Stomach (tissue), 4 donors: ENCODE measurements around the gene PIPOX.

Experiments used
- EP300 ChIP-seq: sonication (generic); formaldehyde crosslinking; IDR thresholded peaks from one replicate; pipeline ENCODE4 v1.6.1; 2017; ENCODE audit warnings: antibody characterized with exemption
- POLR2A ChIP-seq, 4 donors: fragments of 450-650 bp; IDR thresholded peaks; one replicate each; pipeline ENCODE4 v1.6.1; 2016; ENCODE audit warnings: antibody characterized with exemption in 4 of 4, control low read depth in 2 of 4, mild to moderate bottlenecking in 1 of 4, moderate library complexity in 1 of 4
- POLR2AphosphoS5 ChIP-seq, 3 donors: sonication (generic); formaldehyde crosslinking; IDR thresholded peaks; one replicate each; pipeline ENCODE4 v1.6.1; 2016; ENCODE audit warnings: antibody characterized with exemption in 3 of 3
- TF ChIP-seq, protein P1 (sequence below), 7 experiments: fragments of 450-650 bp in 4 of 7; fragments of 200-600 bp in 3 of 7; sonication (generic) in 3 of 7; IDR thresholded peaks; one replicate each; pipeline ENCODE4 v1.5.1; 2016 to 2019; ENCODE audit warnings: antibody characterized with exemption in 7 of 7, control low read depth in 2 of 7, mild to moderate bottlenecking in 1 of 7

DNA sequence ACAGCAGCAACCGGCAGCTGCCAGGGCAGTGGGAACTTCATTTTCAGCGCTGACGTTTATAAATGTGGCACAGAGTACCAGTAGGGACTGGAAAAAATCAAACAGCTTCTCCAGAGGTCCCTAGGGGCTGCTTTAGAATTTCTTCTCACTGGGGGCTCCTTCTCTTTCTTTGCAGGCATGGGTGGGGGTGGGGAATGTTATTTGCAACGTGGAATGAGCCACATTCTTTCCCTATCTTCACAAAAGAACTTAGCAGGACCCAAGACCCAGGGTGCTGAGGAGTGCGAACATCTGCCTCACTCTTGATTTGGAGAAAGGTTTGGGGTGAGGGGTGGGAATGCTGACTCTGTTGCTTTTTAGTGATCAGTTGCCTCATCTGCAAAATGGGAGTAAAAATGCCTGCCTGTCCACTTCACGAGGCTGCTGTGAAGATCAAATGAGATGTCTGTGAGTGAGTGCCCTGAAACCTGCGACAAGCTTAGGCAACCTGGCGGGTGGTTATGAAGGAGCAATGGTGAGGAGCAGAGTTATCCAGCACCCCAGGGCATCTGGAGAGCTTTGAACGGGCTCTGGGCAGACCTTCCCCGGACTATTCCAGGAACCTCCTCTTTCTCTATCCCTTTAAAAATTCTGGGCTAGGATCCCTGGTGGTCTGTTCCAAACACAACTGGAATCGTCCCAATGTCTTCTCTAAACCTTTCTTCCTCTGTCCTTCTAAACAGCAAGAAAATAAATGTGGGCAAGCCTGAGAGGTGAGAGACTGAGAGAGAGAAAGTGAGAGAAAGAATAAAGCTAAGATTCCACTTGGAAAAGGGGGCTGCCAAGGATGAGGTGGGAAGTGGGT, 10.7 kb upstream of the PIPOX start:
- TF ChIP-seq, protein P1, sequence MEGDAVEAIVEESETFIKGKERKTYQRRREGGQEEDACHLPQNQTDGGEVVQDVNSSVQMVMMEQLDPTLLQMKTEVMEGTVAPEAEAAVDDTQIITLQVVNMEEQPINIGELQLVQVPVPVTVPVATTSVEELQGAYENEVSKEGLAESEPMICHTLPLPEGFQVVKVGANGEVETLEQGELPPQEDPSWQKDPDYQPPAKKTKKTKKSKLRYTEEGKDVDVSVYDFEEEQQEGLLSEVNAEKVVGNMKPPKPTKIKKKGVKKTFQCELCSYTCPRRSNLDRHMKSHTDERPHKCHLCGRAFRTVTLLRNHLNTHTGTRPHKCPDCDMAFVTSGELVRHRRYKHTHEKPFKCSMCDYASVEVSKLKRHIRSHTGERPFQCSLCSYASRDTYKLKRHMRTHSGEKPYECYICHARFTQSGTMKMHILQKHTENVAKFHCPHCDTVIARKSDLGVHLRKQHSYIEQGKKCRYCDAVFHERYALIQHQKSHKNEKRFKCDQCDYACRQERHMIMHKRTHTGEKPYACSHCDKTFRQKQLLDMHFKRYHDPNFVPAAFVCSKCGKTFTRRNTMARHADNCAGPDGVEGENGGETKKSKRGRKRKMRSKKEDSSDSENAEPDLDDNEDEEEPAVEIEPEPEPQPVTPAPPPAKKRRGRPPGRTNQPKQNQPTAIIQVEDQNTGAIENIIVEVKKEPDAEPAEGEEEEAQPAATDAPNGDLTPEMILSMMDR (IDR thresholded peaks at IDR 0.05) = no peak
- no peak for TF ChIP-seq POLR2AphosphoS5 (IDR thresholded peaks at IDR 0.05)
- no peak for TF ChIP-seq POLR2A (IDR thresholded peaks at IDR 0.05)
- no peak for TF ChIP-seq EP300
